Measurements from ENCODE around the gene PCNT.

Gene PCNT

GRCh38 chr21:46363698-46364097 lies 39.7 kb downstream of the PCNT start:
- peaks cover 9% of the 10 kb centered on the region; the same call in 1 of the 2 replicates for H3K79me2 ChIP-seq (ENCODE audit: insufficient read depth, low read length)
- no peaks in the 10 kb centered on the region for H3K9me3 ChIP-seq (ENCODE audit: insufficient read depth, low read length)

GRCh38 chr21:46366091-46366490 lies 42.1 kb downstream of the PCNT start:
- peaks cover 18% of the 10 kb centered on the region; the same call in 1 of the 2 replicates for H3K79me2 ChIP-seq (ENCODE audit: insufficient read depth, low read length)

More at GRCh38 chr21:46363698-46364097, 39.7 kb downstream of the PCNT start:
- TF ChIP-seq EZH2phosphoT487 (conservative IDR thresholded peaks at IDR 0.05; ENCODE audit: low read length) (no peak), CTCF (IDR thresholded peaks at IDR 0.05; ENCODE audit: insufficient read depth, low read length, poor library complexity, severe bottlenecking) (no peak)
- Histone ChIP-seq H3K9ac (ENCODE audit: low read length) (no peak overlapping the region), H3K4me3 (ENCODE audit: insufficient read depth, low read length, poor library complexity, severe bottlenecking) (no peak overlapping the region), H3K36me3 (ENCODE audit: low read length) (peaks cover 6% of the 10 kb centered on the region), H3K4me2 (ENCODE audit: low read depth, low read length, poor library complexity, severe bottlenecking) (no peak overlapping the region), H4K20me1 (ENCODE audit: low read depth, low read length) (peaks cover 4% of the 10 kb centered on the region; the same call in 1 of the 2 replicates), H3K9me2 (replicated peaks; ENCODE audit: insufficient read depth, low read length) (no peaks in the 10 kb centered on the region), H3K27ac (ENCODE audit: low read depth, low read length) (no peak overlapping the region), H3F3A (ENCODE audit: insufficient read depth) (no peaks in the 10 kb centered on the region), H3K27me3 (ENCODE audit: low read length) (no peaks in the 10 kb centered on the region), H2AFZ (ENCODE audit: low read depth, low read length, severe bottlenecking) (no peak overlapping the region)

GRCh38 chr21:46366561-46366960 lies 42.6 kb downstream of the PCNT start:
- Histone ChIP-seq H3K27ac (ENCODE audit: low read depth, low read length) (no peak overlapping the region), H3K79me2 (ENCODE audit: insufficient read depth, low read length) (peaks cover 22% of the 10 kb centered on the region)

More at GRCh38 chr21:46366091-46366490, 42.1 kb downstream of the PCNT start:
- H3K36me3 ChIP-seq (ENCODE audit: low read length), result peaks cover 6% of the 10 kb centered on the region; the same call in 1 of the 2 replicates
- TF ChIP-seq CTCF (IDR thresholded peaks at IDR 0.05; ENCODE audit: insufficient read depth, low read length, poor library complexity, severe bottlenecking) (no peak), EZH2phosphoT487 (conservative IDR thresholded peaks at IDR 0.05; ENCODE audit: low read length) (no peak)
- no peak overlapping the region for H3K9ac ChIP-seq (ENCODE audit: low read length)
- no peak overlapping the region for H3K4me2 ChIP-seq (ENCODE audit: low read depth, low read length, poor library complexity, severe bottlenecking)
- H3K4me3 ChIP-seq (ENCODE audit: insufficient read depth, low read length, poor library complexity, severe bottlenecking), result no peak overlapping the region
- H3F3A ChIP-seq (ENCODE audit: insufficient read depth), result no peaks in the 10 kb centered on the region
- no peak overlapping the region for H2AFZ ChIP-seq (ENCODE audit: low read depth, low read length, severe bottlenecking)
- H3K9me2 ChIP-seq (replicated peaks; ENCODE audit: insufficient read depth, low read length), result no peaks in the 10 kb centered on the region
- no peak overlapping the region for H3K27ac ChIP-seq (ENCODE audit: low read depth, low read length)
- H3K27me3 ChIP-seq (ENCODE audit: low read length), result no peaks in the 10 kb centered on the region
- H4K20me1 ChIP-seq (ENCODE audit: low read depth, low read length), result peaks cover 5% of the 10 kb centered on the region; the same call in 1 of the 2 replicates
- no peaks in the 10 kb centered on the region for H3K9me3 ChIP-seq (ENCODE audit: insufficient read depth, low read length)

More at GRCh38 chr21:46366561-46366960, 42.6 kb downstream of the PCNT start:
- H3K36me3 ChIP-seq (ENCODE audit: low read length), result peaks cover 6% of the 10 kb centered on the region; the same call in 1 of the 2 replicates
- H3K9ac ChIP-seq (ENCODE audit: low read length), result no peak overlapping the region
- H3K9me3 ChIP-seq (ENCODE audit: insufficient read depth, low read length), result no peaks in the 10 kb centered on the region
- H3K27me3 ChIP-seq (ENCODE audit: low read length), result no peaks in the 10 kb centered on the region
- no peaks in the 10 kb centered on the region for H3K9me2 ChIP-seq (replicated peaks; ENCODE audit: insufficient read depth, low read length)
- no peak overlapping the region for H2AFZ ChIP-seq (ENCODE audit: low read depth, low read length, severe bottlenecking)
- TF ChIP-seq CTCF (IDR thresholded peaks at IDR 0.05; ENCODE audit: insufficient read depth, low read length, poor library complexity, severe bottlenecking), result no peak
- no peak for TF ChIP-seq EZH2phosphoT487 (conservative IDR thresholded peaks at IDR 0.05; ENCODE audit: low read length)
- peaks cover 5% of the 10 kb centered on the region; the same call in 1 of the 2 replicates for H4K20me1 ChIP-seq (ENCODE audit: low read depth, low read length)
- H3K4me2 ChIP-seq (ENCODE audit: low read depth, low read length, poor library complexity, severe bottlenecking), result no peak overlapping the region
- H3K4me3 ChIP-seq (ENCODE audit: insufficient read depth, low read length, poor library complexity, severe bottlenecking), result no peak overlapping the region
- H3F3A ChIP-seq (ENCODE audit: insufficient read depth), result no peaks in the 10 kb centered on the region

Measured in SU-DHL-6 (cell line).